MCF 10A (cell line): ENCODE results near the gene CYGB. TPM values are rescaled to one million over a fixed set of nuclear protein-coding genes. Genes with fewer than 3 reads are reported as not detected.
A peak's percentile ranks its signal among the peaks of the same experiment; 100 is the strongest.
"Not testable (repeated sequence)": the region's sequence is repeated elsewhere in the genome, so short reads cannot be mapped to it uniquely, and the experiment has no call there.

Source experiments
- BruUV-seq: library from RNA; stranded (reverse); fragments of 400-500 nt; replicated peaks from 2 replicates; lab custom pipeline; 2021; lab: Mats Ljungman, UMichigan
- CTCF ChIA-PET: fragments of 300-600 bp; sonication (Branson Sonifier 250); formaldehyde crosslinking; extraction: SDS; loops from one replicate; lab custom pipeline; 2021; ENCODE audit warnings: antibody characterized with exemption, inconsistent platforms; lab: Yijun Ruan, JAX
- POLR2A ChIA-PET: fragments of 300-600, 350-650 bp; sonication (Branson Sonifier 250); formaldehyde crosslinking; extraction: SDS; loops from one replicate; lab custom pipeline; 2020; ENCODE audit warnings: antibody characterized with exemption, inconsistent platforms; lab: Yijun Ruan, JAX
- DNase-seq: peaks from one replicate; pipeline ENCODE4 v3.0.0-alpha.2; 2018; ENCODE audit not compliant: unreplicated experiment
- H3K27ac Mint-ChIP-seq: one replicate; pipeline ENCODE4 v1.8.0; 2022; ENCODE audit warnings: mild to moderate bottlenecking, low read depth, mixed read lengths; ENCODE audit not compliant: unreplicated experiment
- H3K27me3 Mint-ChIP-seq: one replicate; pipeline ENCODE4 v1.8.0; 2022; ENCODE audit warnings: mixed read lengths; ENCODE audit not compliant: insufficient read depth, unreplicated experiment
- H3K36me3 Mint-ChIP-seq: one replicate; pipeline ENCODE4 v1.8.0; 2022; ENCODE audit warnings: mild to moderate bottlenecking, moderate library complexity, mixed read lengths; ENCODE audit not compliant: insufficient read depth, unreplicated experiment
- H3K4me1 Mint-ChIP-seq: one replicate; pipeline ENCODE4 v1.8.0; 2022; ENCODE audit warnings: mixed read lengths; ENCODE audit not compliant: insufficient read depth, unreplicated experiment
- H3K4me3 Mint-ChIP-seq: one replicate; pipeline ENCODE4 v1.8.0; 2022; ENCODE audit warnings: mild to moderate bottlenecking, moderate library complexity, mixed read lengths; ENCODE audit not compliant: unreplicated experiment
- H3K9me3 Mint-ChIP-seq: one replicate; pipeline ENCODE4 v1.8.0; 2022; ENCODE audit warnings: mixed read lengths; ENCODE audit not compliant: unreplicated experiment
- intact Hi-C: fragments of 100-400 bp; cut with micrococcal nuclease; formaldehyde crosslinking; loops from 2 replicates; pipeline ENCODE4 v1.14.1; 2022
- total RNA-seq: library from RNA; stranded (reverse); gene quantifications from 2 replicates; pipeline ENCODE4 v1.2.3, GENCODE V29; 2022
- TF ChIP-seq, protein P1 (sequence below): fragments of 200-600 bp; IDR thresholded peaks from one replicate; pipeline ENCODE4 v1.8.0; 2022; ENCODE audit warnings: antibody characterized with exemption, mild to moderate bottlenecking; ENCODE audit not compliant: unreplicated experiment

The CYGB gene
- total RNA-seq, 1 experiment from 2014 or later = not detected

DNA sequence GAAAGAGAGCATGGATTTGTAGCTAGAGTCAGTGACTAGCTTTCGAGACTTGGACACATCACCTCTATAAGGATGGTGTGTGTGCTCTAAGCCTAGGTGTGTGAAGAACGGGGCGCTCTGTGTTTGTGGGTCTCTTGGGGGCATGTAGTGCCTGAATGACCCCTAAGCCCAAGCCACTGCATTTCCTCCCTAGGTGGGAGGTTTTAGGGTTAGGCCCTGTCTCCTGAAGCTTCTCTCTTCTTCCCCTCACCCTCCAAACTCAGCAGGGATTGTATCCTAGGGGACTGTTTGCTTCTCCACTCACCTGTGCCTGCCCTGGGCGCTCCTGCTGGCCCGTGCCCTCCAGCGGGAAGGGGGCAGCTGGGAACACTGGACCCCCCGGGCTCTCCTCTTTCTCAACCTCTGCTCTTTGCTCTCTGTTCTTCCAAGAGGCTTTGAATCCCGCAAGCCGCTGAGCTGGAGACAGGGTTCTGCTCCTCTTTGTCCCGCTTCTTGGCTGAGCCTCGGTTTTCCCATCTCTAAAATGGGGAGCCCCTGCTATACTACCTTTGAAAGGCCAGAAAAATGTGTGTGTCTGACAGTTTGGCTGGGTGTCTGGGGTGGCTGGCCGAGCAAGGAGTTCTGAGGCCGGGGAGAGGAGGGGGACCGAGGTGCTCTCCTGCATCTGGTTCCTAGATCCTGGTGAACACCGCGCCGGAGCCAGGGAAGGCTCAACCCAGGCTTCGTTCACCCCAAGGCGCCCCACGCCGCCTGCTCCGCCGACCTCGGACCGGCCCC is 810 bp downstream of the CYGB start:
- Mint-ChIP-seq H3K9me3 (no peaks in the 10 kb centered on the region), H3K4me3 (no peak overlapping the region), H3K27ac (peak overlapping the region; percentile 51), H3K27me3 (no peaks in the 10 kb centered on the region), H3K36me3 (no peaks in the 10 kb centered on the region), H3K4me1 (peaks cover 11% of the 10 kb centered on the region)
- intact Hi-C loops = no loop called here
- CTCF ChIA-PET = interaction anchor here (0.7 to 2.0 kb wide), 3 partner anchors 13 to 582 kb away, joined by 3 to 6 read pairs (median 4); no protein-coding TSS in a partner anchor
- no TSS peak for BruUV-seq
- DNase-seq = no peak
- POLR2A ChIA-PET = interaction anchor here (1.7 kb wide), 1 partner anchor 21 kb away, joined by 4 read pairs; no protein-coding TSS in a partner anchor
- TF ChIP-seq, protein P1, sequence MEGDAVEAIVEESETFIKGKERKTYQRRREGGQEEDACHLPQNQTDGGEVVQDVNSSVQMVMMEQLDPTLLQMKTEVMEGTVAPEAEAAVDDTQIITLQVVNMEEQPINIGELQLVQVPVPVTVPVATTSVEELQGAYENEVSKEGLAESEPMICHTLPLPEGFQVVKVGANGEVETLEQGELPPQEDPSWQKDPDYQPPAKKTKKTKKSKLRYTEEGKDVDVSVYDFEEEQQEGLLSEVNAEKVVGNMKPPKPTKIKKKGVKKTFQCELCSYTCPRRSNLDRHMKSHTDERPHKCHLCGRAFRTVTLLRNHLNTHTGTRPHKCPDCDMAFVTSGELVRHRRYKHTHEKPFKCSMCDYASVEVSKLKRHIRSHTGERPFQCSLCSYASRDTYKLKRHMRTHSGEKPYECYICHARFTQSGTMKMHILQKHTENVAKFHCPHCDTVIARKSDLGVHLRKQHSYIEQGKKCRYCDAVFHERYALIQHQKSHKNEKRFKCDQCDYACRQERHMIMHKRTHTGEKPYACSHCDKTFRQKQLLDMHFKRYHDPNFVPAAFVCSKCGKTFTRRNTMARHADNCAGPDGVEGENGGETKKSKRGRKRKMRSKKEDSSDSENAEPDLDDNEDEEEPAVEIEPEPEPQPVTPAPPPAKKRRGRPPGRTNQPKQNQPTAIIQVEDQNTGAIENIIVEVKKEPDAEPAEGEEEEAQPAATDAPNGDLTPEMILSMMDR = no peak

DNA sequence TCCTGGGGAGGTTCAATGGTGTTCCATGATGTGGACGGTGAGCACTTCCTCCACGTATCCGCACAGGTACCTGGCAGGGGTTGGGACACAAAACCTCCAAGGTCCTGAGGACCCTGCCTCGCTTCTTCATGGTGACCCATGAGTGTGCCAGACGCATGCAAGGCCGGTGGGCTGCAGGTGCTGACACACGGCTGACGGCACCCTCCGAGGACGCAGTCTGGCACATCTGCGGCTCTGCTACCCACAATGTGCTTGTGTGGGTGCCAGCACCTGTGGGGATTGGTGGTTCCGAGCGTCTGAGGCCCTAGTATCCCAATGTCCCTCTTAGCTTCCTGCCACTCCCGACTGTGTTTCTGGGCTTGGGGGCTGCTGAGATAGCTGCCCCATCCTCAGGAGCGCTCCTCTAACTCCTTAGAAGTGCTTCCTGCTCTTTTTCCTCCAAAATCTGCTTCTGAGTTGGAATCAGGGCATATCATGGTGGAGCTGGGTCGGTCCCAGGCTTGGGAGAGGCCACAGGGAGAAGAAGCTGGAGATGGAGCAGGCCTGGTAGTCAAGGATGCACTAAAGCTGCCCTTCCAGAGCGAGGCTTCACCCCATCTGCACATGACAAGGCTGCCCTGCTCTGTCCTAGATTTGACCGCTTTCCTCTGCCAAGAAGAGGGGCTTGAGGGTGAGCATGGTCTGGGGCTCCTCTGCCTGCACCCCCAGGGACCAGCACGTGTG is 1.6 kb downstream of the CYGB start:
- Mint-ChIP-seq H3K4me1 (peaks cover 12% of the 10 kb centered on the region), H3K4me3 (no peak overlapping the region), H3K27ac (no peak overlapping the region), H3K9me3 (no peaks in the 10 kb centered on the region), H3K27me3 (no peaks in the 10 kb centered on the region), H3K36me3 (no peaks in the 10 kb centered on the region)
- TF ChIP-seq, protein P1 = no peak
- no TSS peak for BruUV-seq
- intact Hi-C loops = no loop called here
- DNase-seq = no peak
- ChIA-PET CTCF (interaction anchor here (0.7 to 2.0 kb wide), 2 partner anchors 13 to 583 kb away, joined by 3 to 6 read pairs; no protein-coding TSS in a partner anchor), POLR2A (interaction anchor here (1.2 to 1.7 kb wide), 2 partner anchors 15 to 22 kb away, joined by 4 read pairs; no protein-coding TSS in a partner anchor)

DNA sequence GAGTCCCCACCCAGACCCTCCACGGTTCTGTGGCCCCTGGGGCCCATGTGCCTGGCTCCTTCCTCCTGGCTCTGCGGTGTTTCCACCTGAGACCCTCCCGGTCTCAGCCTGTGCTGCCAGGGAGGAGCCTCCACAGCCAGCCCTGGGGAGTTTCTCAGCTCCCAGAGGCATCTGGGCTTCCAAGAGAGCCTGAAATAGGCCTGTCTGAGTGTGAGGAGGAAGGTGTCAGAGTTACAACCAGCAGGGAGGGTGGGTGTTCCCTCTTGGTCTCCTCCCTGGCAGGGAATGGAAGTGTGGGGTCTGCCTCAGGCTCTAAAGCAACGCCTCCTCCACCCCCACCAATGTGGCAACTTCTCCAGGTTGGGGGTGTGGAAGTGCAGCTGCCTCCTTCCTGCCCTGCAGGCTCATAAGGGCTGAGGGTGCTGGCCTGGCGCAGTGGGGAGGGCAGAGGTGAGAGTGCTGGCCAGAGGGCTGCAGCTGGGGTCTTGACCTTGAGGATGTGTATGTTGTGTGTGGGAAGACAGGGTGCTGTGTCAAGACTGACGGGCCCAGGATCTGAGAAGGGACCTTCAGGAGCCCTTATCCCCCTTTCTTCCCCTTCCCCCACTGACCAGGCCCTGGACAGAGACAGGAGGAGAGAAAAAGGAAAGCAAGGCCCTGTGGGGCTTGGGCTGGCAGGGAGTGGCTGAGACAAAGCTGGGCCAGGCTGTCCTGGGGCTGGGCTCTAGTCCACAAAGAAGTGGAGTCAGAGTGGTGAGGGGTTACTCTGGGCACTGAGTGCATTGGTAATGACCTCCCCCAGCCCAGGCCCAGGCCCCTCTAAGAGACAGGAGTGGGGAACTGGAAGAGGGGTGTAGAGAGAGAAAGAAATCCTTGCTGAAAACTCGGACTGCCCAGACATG is 2.4 kb downstream of the CYGB start:
- Mint-ChIP-seq H3K4me3 (no peak overlapping the region), H3K36me3 (no peaks in the 10 kb centered on the region), H3K27me3 (no peaks in the 10 kb centered on the region), H3K4me1 (peaks cover 15% of the 10 kb centered on the region), H3K9me3 (no peaks in the 10 kb centered on the region), H3K27ac (no peak overlapping the region)
- no peak for DNase-seq
- ChIA-PET POLR2A (interaction anchor here (1.2 to 1.7 kb wide), 2 partner anchors 16 to 23 kb away, joined by 4 read pairs; no protein-coding TSS in a partner anchor), CTCF (interaction anchor here (2.0 kb wide), 1 partner anchor 12 kb away, joined by 6 read pairs; no protein-coding TSS in a partner anchor)
- no TSS peak for BruUV-seq
- intact Hi-C loops = no loop called here
- TF ChIP-seq, protein P1 = no peak

DNA sequence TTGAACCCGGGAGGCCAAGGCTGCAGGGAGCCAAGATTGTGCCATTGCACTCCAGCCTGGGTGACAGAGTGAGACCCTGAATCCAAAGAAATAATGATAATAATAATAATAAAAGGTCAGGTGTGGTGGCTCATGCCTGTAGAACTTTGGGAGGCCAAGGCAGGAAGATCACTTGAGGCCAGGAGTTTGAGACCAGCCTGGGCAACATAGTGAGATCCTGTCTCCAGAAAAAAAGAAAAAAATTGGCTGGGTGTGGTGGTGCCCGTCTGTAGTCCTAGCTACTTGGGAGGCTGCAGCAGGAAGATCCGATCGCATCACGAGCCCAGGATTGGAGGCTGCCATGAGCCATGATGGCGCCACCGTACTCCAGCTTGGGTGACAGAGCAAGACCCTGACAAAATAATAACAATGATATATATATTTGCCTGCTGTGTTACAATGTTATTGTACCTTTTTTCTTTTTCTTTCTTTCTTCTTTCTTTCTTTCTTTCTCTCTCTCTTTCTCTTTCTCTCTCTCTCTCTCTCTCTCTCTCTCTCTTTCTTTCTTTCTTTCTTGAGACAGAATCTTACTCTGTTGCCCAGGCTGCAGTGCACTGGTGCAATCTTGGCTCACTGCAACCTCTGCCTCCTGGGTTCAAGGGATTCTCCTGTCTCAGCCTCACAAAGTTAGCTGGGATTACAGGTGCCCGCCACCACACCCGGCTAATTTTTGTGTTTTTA is 3.7 kb downstream of the CYGB start:
- CTCF ChIA-PET = interaction anchor here (1.6 kb wide), 1 partner anchor 11 kb away, joined by 3 read pairs; no protein-coding TSS in a partner anchor
- DNase-seq, H3K27ac Mint-ChIP-seq, H3K4me3 Mint-ChIP-seq, H3K9me3 Mint-ChIP-seq, POLR2A ChIA-PET, intact Hi-C loops, H3K27me3 Mint-ChIP-seq, BruUV-seq, H3K36me3 Mint-ChIP-seq: not testable (repeated sequence)
- peaks cover 18% of the 10 kb centered on the region for H3K4me1 Mint-ChIP-seq
